ENCODE measurements around the gene NOL7.

Gene NOL7

GRCh38 chr6:13648850-13649249 lies 33.7 kb downstream of the NOL7 start:
- Histone ChIP-seq H3K4me3 (no peak overlapping the region), H3K9ac (ENCODE audit: insufficient read length) (no peak overlapping the region), H3K9me3 (ENCODE audit: low read depth, low read length) (no peaks in the 10 kb centered on the region), H3K27ac (no peak overlapping the region), H3K36me3 (ENCODE audit: insufficient read depth, low read length) (peaks cover 34% of the 10 kb centered on the region)
- DNase-seq (ENCODE audit: low read depth, low spot score): no peak
- TF ChIP-seq FOXP2 (optimal IDR thresholded peaks at IDR 0.05; ENCODE audit: control extremely low read depth, extremely low read length, insufficient read depth) (no peak), EZH2 (IDR thresholded peaks at IDR 0.05) (no peak), POLR2AphosphoS5 (IDR thresholded peaks at IDR 0.05; ENCODE audit: borderline replicate concordance, low read depth, low read length) (no peak)

- H3K27ac ChIP-seq: no peak overlapping the region
- H3K9ac ChIP-seq (ENCODE audit: insufficient read length): no peak overlapping the region
- no peak overlapping the region for H3K4me3 ChIP-seq
- no peak for TF ChIP-seq EZH2 (IDR thresholded peaks at IDR 0.05)
- TF ChIP-seq POLR2AphosphoS5 (IDR thresholded peaks at IDR 0.05; ENCODE audit: borderline replicate concordance, low read depth, low read length): no peak
- TF ChIP-seq FOXP2 (optimal IDR thresholded peaks at IDR 0.05; ENCODE audit: control extremely low read depth, extremely low read length, insufficient read depth): no peak
- H3K36me3 ChIP-seq (ENCODE audit: insufficient read depth, low read length): peaks cover 29% of the 10 kb centered on the region
- H3K9me3 ChIP-seq (ENCODE audit: low read depth, low read length): no peaks in the 10 kb centered on the region
- no peak for DNase-seq (ENCODE audit: low read depth, low spot score)
Measured at GRCh38 chr6:13649393-13649792, 34.3 kb downstream of the NOL7 start.

GRCh38 chr6:13653296-13653695 lies 38.2 kb downstream of the NOL7 start:
- no peak for DNase-seq (ENCODE audit: low read depth, low spot score)
- Histone ChIP-seq H3K9me3 (ENCODE audit: low read depth, low read length) (no peaks in the 10 kb centered on the region), H3K4me3 (no peak overlapping the region), H3K36me3 (ENCODE audit: insufficient read depth, low read length) (peaks cover 32% of the 10 kb centered on the region), H3K27ac (no peak overlapping the region), H3K9ac (ENCODE audit: insufficient read length) (no peak overlapping the region)
- TF ChIP-seq EZH2 (IDR thresholded peaks at IDR 0.05) (no peak), POLR2AphosphoS5 (IDR thresholded peaks at IDR 0.05; ENCODE audit: borderline replicate concordance, low read depth, low read length) (no peak), FOXP2 (optimal IDR thresholded peaks at IDR 0.05; ENCODE audit: control extremely low read depth, extremely low read length, insufficient read depth) (no peak)

- no peak for DNase-seq (ENCODE audit: low read depth, low spot score)
- H3K4me3 ChIP-seq: no peak overlapping the region
- peaks cover 30% of the 10 kb centered on the region for H3K36me3 ChIP-seq (ENCODE audit: insufficient read depth, low read length)
- H3K9ac ChIP-seq (ENCODE audit: insufficient read length): no peak overlapping the region
- H3K27ac ChIP-seq: no peak overlapping the region
- H3K9me3 ChIP-seq (ENCODE audit: low read depth, low read length): no peaks in the 10 kb centered on the region
- TF ChIP-seq POLR2AphosphoS5 (IDR thresholded peaks at IDR 0.05; ENCODE audit: borderline replicate concordance, low read depth, low read length) (no peak), EZH2 (IDR thresholded peaks at IDR 0.05) (no peak), FOXP2 (optimal IDR thresholded peaks at IDR 0.05; ENCODE audit: control extremely low read depth, extremely low read length, insufficient read depth) (no peak)
Measured at GRCh38 chr6:13654496-13654895, 39.4 kb downstream of the NOL7 start.

GRCh38 chr6:13655700-13656099 lies 40.6 kb downstream of the NOL7 start:
- TF ChIP-seq POLR2AphosphoS5 (IDR thresholded peaks at IDR 0.05; ENCODE audit: borderline replicate concordance, low read depth, low read length) (no peak), FOXP2 (optimal IDR thresholded peaks at IDR 0.05; ENCODE audit: control extremely low read depth, extremely low read length, insufficient read depth) (no peak), EZH2 (IDR thresholded peaks at IDR 0.05) (no peak)
- Histone ChIP-seq H3K4me3 (no peak overlapping the region), H3K27ac (no peak overlapping the region), H3K36me3 (ENCODE audit: insufficient read depth, low read length) (peaks cover 28% of the 10 kb centered on the region), H3K9me3 (ENCODE audit: low read depth, low read length) (no peaks in the 10 kb centered on the region), H3K9ac (ENCODE audit: insufficient read length) (no peak overlapping the region)
- no peak for DNase-seq (ENCODE audit: low read depth, low spot score)

GRCh38 chr6:13660273-13660672 lies 45.1 kb downstream of the NOL7 start:
- H3K27ac ChIP-seq: no peak overlapping the region
- peaks cover 26% of the 10 kb centered on the region for H3K36me3 ChIP-seq (ENCODE audit: insufficient read depth, low read length)
- no peak overlapping the region for H3K9ac ChIP-seq (ENCODE audit: insufficient read length)
- peaks cover 4% of the 10 kb centered on the region; the same call in 1 of the 2 replicates for H3K9me3 ChIP-seq (ENCODE audit: low read depth, low read length)
- TF ChIP-seq FOXP2 (optimal IDR thresholded peaks at IDR 0.05; ENCODE audit: control extremely low read depth, extremely low read length, insufficient read depth) (no peak), EZH2 (IDR thresholded peaks at IDR 0.05) (no peak), POLR2AphosphoS5 (IDR thresholded peaks at IDR 0.05; ENCODE audit: borderline replicate concordance, low read depth, low read length) (no peak)
- no peak overlapping the region for H3K4me3 ChIP-seq
- DNase-seq (ENCODE audit: low read depth, low spot score): no peak

- H3K4me3 ChIP-seq: no peak overlapping the region
Measured at GRCh38 chr6:13660893-13661292, 45.8 kb downstream of the NOL7 start.

GRCh38 chr6:13661647-13662046 lies 46.5 kb downstream of the NOL7 start:
- Histone ChIP-seq H3K27ac (no peak overlapping the region), H3K36me3 (ENCODE audit: insufficient read depth, low read length) (peaks cover 18% of the 10 kb centered on the region; the same call in 1 of the 2 replicates), H3K9ac (ENCODE audit: insufficient read length) (no peak overlapping the region), H3K4me3 (no peak overlapping the region), H3K9me3 (ENCODE audit: low read depth, low read length) (peaks cover 4% of the 10 kb centered on the region; the same call in 1 of the 2 replicates)
- no peak for DNase-seq (ENCODE audit: low read depth, low spot score)
- TF ChIP-seq POLR2AphosphoS5 (IDR thresholded peaks at IDR 0.05; ENCODE audit: borderline replicate concordance, low read depth, low read length) (no peak), EZH2 (IDR thresholded peaks at IDR 0.05) (no peak), FOXP2 (optimal IDR thresholded peaks at IDR 0.05; ENCODE audit: control extremely low read depth, extremely low read length, insufficient read depth) (no peak)

More at GRCh38 chr6:13660893-13661292, 45.8 kb downstream of the NOL7 start:
- Histone ChIP-seq H3K9ac (ENCODE audit: insufficient read length) (no peak overlapping the region), H3K9me3 (ENCODE audit: low read depth, low read length) (peaks cover 4% of the 10 kb centered on the region; the same call in 1 of the 2 replicates), H3K27ac (no peak overlapping the region), H3K36me3 (ENCODE audit: insufficient read depth, low read length) (peaks cover 23% of the 10 kb centered on the region)
- no peak for TF ChIP-seq FOXP2 (optimal IDR thresholded peaks at IDR 0.05; ENCODE audit: control extremely low read depth, extremely low read length, insufficient read depth)
- no peak for TF ChIP-seq EZH2 (IDR thresholded peaks at IDR 0.05)
- TF ChIP-seq POLR2AphosphoS5 (IDR thresholded peaks at IDR 0.05; ENCODE audit: borderline replicate concordance, low read depth, low read length): no peak
- DNase-seq (ENCODE audit: low read depth, low spot score): no peak
